Smooth muscle cell (in vitro differentiated cells): ENCODE measurements around the gene ELANE. TPM values are rescaled to one million over a fixed set of nuclear protein-coding genes. Genes with fewer than 3 reads are reported as not detected.
A peak's percentile ranks its signal among the peaks of the same experiment; 100 is the strongest.

Experiments
- DNase-seq: peaks from one replicate; lab custom pipeline; 2025; ENCODE audit not compliant: unreplicated experiment; lab: John Stamatoyannopoulos, UW
- H2AFZ ChIP-seq: fragments of 200-600 bp; sonication (generic); 2 replicates; pipeline ENCODE4 v1.6.0; 2016; ENCODE audit warnings: antibody characterized with exemption, low read depth, mild to moderate bottlenecking
- H3F3A ChIP-seq: fragments of 200-600 bp; sonication (generic); 2 replicates; pipeline ENCODE4 v1.6.0; 2017; ENCODE audit warnings: antibody characterized with exemption, low read depth
- H3K27ac ChIP-seq: fragments of 200-600 bp; sonication (generic); 2 replicates; pipeline ENCODE4 v1.5.1; 2016; ENCODE audit warnings: low read depth, mild to moderate bottlenecking
- H3K27me3 ChIP-seq: fragments of 200-600 bp; sonication (generic); 2 replicates; pipeline ENCODE4 v1.6.1; 2016; ENCODE audit warnings: low read depth, mild to moderate bottlenecking
- H3K36me3 ChIP-seq: fragments of 200-600 bp; sonication (generic); 2 replicates; pipeline ENCODE4 v1.5.1; 2016; ENCODE audit warnings: low read depth
- H3K4me1 ChIP-seq: fragments of 200-600 bp; sonication (generic); 2 replicates; pipeline ENCODE4 v1.5.1; 2016; ENCODE audit warnings: low read depth
- H3K4me2 ChIP-seq: fragments of 200-600 bp; sonication (generic); 2 replicates; pipeline ENCODE4 v1.6.0; 2016; ENCODE audit warnings: mild to moderate bottlenecking
- H3K4me3 ChIP-seq: fragments of 200-600 bp; sonication (generic); 2 replicates; pipeline ENCODE4 v1.5.1; 2016; ENCODE audit warnings: mild to moderate bottlenecking
- H3K79me2 ChIP-seq: fragments of 200-600 bp; sonication (generic); 2 replicates; pipeline ENCODE4 v1.6.0; 2016; ENCODE audit warnings: low read depth, mild to moderate bottlenecking
- H3K9ac ChIP-seq: fragments of 200-600 bp; sonication (generic); 2 replicates; pipeline ENCODE4 v1.6.0; 2016; ENCODE audit warnings: low read depth
- H3K9me3 ChIP-seq: fragments of 200-600 bp; sonication (generic); replicated peaks from 2 replicates; pipeline ENCODE4 v1.5.1; 2016; ENCODE audit warnings: low read depth
- H4K20me1 ChIP-seq: fragments of 200-600 bp; sonication (generic); 2 replicates; pipeline ENCODE4 v1.6.0; 2016; ENCODE audit warnings: low read depth
- WGBS: methylation state at CpG from one replicate; pipeline ENCODE4 v1.1.7; 2016; ENCODE audit warnings: low lambda C conversion rate; 5-methylcytosine and 5-hydroxymethylcytosine counted together
- microRNA counts: library from miRNA; unstranded; fragments of <30 nt; microRNA quantifications from one replicate; lab custom pipeline; 2016
- microRNA-seq: library from miRNA; unstranded; fragments of <30 nt; microRNA quantifications from one replicate; pipeline ENCODE4, GENCODE V29; 2016; ENCODE audit warnings: borderline number of aligned reads
- polyA plus RNA-seq: library from polyadenylated mRNA; unstranded; fragments of >200 nt; fragmentation: Nextera tagmentation; extraction: Ambion mirVana; gene quantifications from 2 replicates; pipeline ENCODE4 v1.2.1, GENCODE V29; 2016
- small RNA-seq: library from RNA; depleted of rRNA; stranded (forward); fragments of <200 nt; gene quantifications from one replicate; pipeline ENCODE3, GENCODE V24; 2014
- total RNA-seq: library from RNA; depleted of rRNA; stranded (reverse); fragments of >200 nt; gene quantifications from 2 replicates; pipeline ENCODE4 v1.2.3, GENCODE V29; 2014
- TF ChIP-seq, protein P1 (sequence below): fragments of 200-600 bp; sonication (generic); IDR thresholded peaks from 2 replicates; pipeline ENCODE4 v1.5.1; 2017; ENCODE audit warnings: borderline replicate concordance, mild to moderate bottlenecking, antibody characterized with exemption; ENCODE audit not compliant: insufficient read depth, poor library complexity, severe bottlenecking

ELANE gene
- total and polyA plus RNA-seq, 2 experiments from 2014 or later, result not detected

DNA sequence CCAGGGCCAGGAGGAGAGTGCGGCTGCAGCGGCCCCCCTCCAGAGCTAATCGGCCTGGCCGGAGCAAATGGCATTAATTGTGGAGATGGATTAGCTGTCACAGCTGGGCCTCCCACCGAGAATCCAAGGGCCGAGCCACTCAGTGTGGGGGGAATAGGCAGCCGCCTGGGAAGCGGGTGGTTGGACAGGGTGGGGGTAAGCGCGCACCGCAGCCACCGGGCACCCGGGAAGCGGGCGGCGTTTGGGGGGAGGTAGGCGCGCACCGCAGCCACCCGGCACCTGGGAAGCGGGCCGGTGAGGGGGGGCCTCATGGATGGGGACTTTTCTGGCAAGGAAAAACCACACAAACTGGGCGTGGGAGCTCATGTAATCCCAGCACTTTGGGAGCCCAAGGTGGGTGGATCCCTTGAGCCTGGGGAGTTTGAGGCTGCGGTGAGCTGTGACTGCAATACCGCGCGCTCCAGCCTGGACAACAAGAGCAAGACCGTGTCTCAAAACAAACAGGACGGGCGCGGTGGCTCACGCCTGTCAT is 51.2 kb downstream of the ELANE start:
- Histone ChIP-seq H3K4me2 (no peak overlapping the region), H3K4me3 (no peak overlapping the region), H3K27ac (no peak overlapping the region), H2AFZ (no peak overlapping the region), H3K79me2 (peaks cover 50% of the 10 kb centered on the region), H4K20me1 (peaks cover 95% of the 10 kb centered on the region), H3K9ac (no peak overlapping the region), H3F3A (no peaks in the 10 kb centered on the region), H3K27me3 (no peaks in the 10 kb centered on the region), H3K9me3 (no peaks in the 10 kb centered on the region), H3K36me3 (no peaks in the 10 kb centered on the region), H3K4me1 (peaks cover 4% of the 10 kb centered on the region)
- WGBS, result 79% methylated on average over 30 of the region's 32 CpGs
- TF ChIP-seq, protein P1, sequence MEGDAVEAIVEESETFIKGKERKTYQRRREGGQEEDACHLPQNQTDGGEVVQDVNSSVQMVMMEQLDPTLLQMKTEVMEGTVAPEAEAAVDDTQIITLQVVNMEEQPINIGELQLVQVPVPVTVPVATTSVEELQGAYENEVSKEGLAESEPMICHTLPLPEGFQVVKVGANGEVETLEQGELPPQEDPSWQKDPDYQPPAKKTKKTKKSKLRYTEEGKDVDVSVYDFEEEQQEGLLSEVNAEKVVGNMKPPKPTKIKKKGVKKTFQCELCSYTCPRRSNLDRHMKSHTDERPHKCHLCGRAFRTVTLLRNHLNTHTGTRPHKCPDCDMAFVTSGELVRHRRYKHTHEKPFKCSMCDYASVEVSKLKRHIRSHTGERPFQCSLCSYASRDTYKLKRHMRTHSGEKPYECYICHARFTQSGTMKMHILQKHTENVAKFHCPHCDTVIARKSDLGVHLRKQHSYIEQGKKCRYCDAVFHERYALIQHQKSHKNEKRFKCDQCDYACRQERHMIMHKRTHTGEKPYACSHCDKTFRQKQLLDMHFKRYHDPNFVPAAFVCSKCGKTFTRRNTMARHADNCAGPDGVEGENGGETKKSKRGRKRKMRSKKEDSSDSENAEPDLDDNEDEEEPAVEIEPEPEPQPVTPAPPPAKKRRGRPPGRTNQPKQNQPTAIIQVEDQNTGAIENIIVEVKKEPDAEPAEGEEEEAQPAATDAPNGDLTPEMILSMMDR, result no peak
- no peak for DNase-seq

DNA sequence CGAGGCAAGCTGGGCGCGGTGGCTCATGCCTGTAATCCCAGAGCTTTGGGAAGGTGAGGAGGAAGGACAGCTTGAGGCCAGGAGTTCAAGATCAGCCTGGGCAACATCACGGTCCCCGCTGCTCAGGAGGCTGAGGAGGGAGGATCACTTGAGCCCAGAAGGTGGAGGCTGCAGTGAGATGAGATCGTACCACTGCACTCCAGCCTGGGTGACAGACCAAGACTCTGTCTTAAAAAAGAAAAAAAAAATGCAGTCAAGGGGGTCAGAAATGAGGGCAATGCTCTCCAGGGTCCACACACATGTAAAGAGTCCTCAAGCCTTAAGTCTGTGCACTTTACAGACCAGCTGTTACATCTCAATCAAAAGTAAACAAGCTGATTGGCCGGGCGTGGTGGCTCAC is 52.4 kb downstream of the ELANE start:
- H3K9me3 ChIP-seq, result no peaks in the 10 kb centered on the region
- DNase-seq, result no peak
- no peak overlapping the region for H3K27ac ChIP-seq
- H3K36me3 ChIP-seq, result no peaks in the 10 kb centered on the region
- peaks cover 61% of the 10 kb centered on the region for H3K79me2 ChIP-seq
- no peaks in the 10 kb centered on the region for H3K27me3 ChIP-seq
- H3F3A ChIP-seq, result no peaks in the 10 kb centered on the region
- H3K4me1 ChIP-seq, result peaks cover 4% of the 10 kb centered on the region
- H4K20me1 ChIP-seq, result peaks cover 96% of the 10 kb centered on the region
- no peak overlapping the region for H2AFZ ChIP-seq
- no peak overlapping the region for H3K4me2 ChIP-seq
- 97% methylated on average over 8 of the region's 8 CpGs for WGBS
- H3K4me3 ChIP-seq, result no peak overlapping the region
- H3K9ac ChIP-seq, result no peak overlapping the region
- TF ChIP-seq, protein P1, result no peak

MicroRNA genes within 50 kb of the gene (microRNA counts, 767-probe panel; counts per million panel counts)
- 183 counts per million for microRNA hsa-miR-3187-3p (lab: Ali Mortazavi, UCI)

Small RNA genes within 50 kb of the gene (microRNA-seq; reads per million reads assigned to microRNA genes)
- gene MIR3187 (34.5 reads per million, percentile 41 among the genes with 10 or more reads in this experiment), gene MIR4745 (4.7 reads per million)

Small RNA genes within 50 kb of the gene (small RNA-seq; reads per million reads assigned to genes)
- gene MIR3187, result not detected
- 0.32 reads per million, percentile 7 among the genes with 10 or more reads in this experiment for gene RNU6-9

Other genes starting within 250 kb of the ELANE start
- gene POLRMT, start 218.8 kb upstream of the ELANE start, total RNA-seq, result 15.2 and 23.8 TPM in 2 replicates
- 65.3 and 74.2 TPM in 2 replicates for gene POLRMT, start 218.8 kb upstream of the ELANE start, polyA plus RNA-seq
- gene FGF22, start 212.4 kb upstream of the ELANE start, total RNA-seq, result not detected in 2 replicates
- gene FGF22, start 212.4 kb upstream of the ELANE start, polyA plus RNA-seq, result 0.18 TPM in 2 replicates
- gene RNF126, start 189.1 kb upstream of the ELANE start, total RNA-seq, result 19.8 and 24.6 TPM in 2 replicates
- 55.7 and 60.4 TPM in 2 replicates for gene RNF126, start 189.1 kb upstream of the ELANE start, polyA plus RNA-seq
- 117 and 132 TPM in 2 replicates for gene FSTL3, start 175.9 kb upstream of the ELANE start, total RNA-seq
- gene FSTL3, start 175.9 kb upstream of the ELANE start, polyA plus RNA-seq, result 153 and 172 TPM in 2 replicates
- gene PRSS57, start 156.9 kb upstream of the ELANE start, total RNA-seq, result not detected in 2 replicates
- not detected in 2 replicates for gene PRSS57, start 156.9 kb upstream of the ELANE start, polyA plus RNA-seq
- gene PALM, start 143.4 kb upstream of the ELANE start, total RNA-seq, result 11.1 and 17.1 TPM in 2 replicates
- gene PALM, start 143.4 kb upstream of the ELANE start, polyA plus RNA-seq, result 16.6 and 21.3 TPM in 2 replicates
- 1.7 and 10.2 TPM in 2 replicates for gene MISP, start 101.2 kb upstream of the ELANE start, total RNA-seq
- gene MISP, start 101.2 kb upstream of the ELANE start, polyA plus RNA-seq, result 1.2 and 8.0 TPM in 2 replicates
- gene PTBP1, start 54.9 kb upstream of the ELANE start, total RNA-seq, result 123 and 167 TPM in 2 replicates
- 226 and 238 TPM in 2 replicates for gene PTBP1, start 54.9 kb upstream of the ELANE start, polyA plus RNA-seq
- 6.5 and 10.7 TPM in 2 replicates for gene PLPPR3, start 30.3 kb upstream of the ELANE start, total RNA-seq
- 13.7 and 14.7 TPM in 2 replicates for gene PLPPR3, start 30.3 kb upstream of the ELANE start, polyA plus RNA-seq
- 0.45 and 8.0 TPM in 2 replicates for gene AZU1, start 24.5 kb upstream of the ELANE start, total RNA-seq
- 0.32 and 2.2 TPM in 2 replicates for gene AZU1, start 24.5 kb upstream of the ELANE start, polyA plus RNA-seq
- not detected in 2 replicates for gene PRTN3, start 11.3 kb upstream of the ELANE start, total RNA-seq
- not detected in 2 replicates for gene PRTN3, start 11.3 kb upstream of the ELANE start, polyA plus RNA-seq
- gene CFD, start 7.4 kb downstream of the ELANE start, total RNA-seq, result not detected in 2 replicates
- 0.34 and 1.9 TPM in 2 replicates for gene CFD, start 7.4 kb downstream of the ELANE start, polyA plus RNA-seq
- gene MED16, start 40.9 kb downstream of the ELANE start, total RNA-seq, result 19.0 and 25.2 TPM in 2 replicates
- gene MED16, start 40.9 kb downstream of the ELANE start, polyA plus RNA-seq, result 86.8 and 87.1 TPM in 2 replicates
- gene RNU6-9, start 41.2 kb downstream of the ELANE start, total RNA-seq, result not detected in 2 replicates
- not detected in 2 replicates for gene RNU6-9, start 41.2 kb downstream of the ELANE start, polyA plus RNA-seq
- gene R3HDM4, start 60.9 kb downstream of the ELANE start, total RNA-seq, result 25.9 and 42.3 TPM in 2 replicates
- 69.4 and 70.5 TPM in 2 replicates for gene R3HDM4, start 60.9 kb downstream of the ELANE start, polyA plus RNA-seq
- gene KISS1R, start 65.0 kb downstream of the ELANE start, total RNA-seq, result 0.27 TPM in 1 of 2 replicates, not detected in the other
- gene KISS1R, start 65.0 kb downstream of the ELANE start, polyA plus RNA-seq, result 0.61 and 1.4 TPM in 2 replicates
- gene ARID3A, start 73.7 kb downstream of the ELANE start, total RNA-seq, result 50.3 TPM in 2 replicates
- 45.7 and 75.2 TPM in 2 replicates for gene ARID3A, start 73.7 kb downstream of the ELANE start, polyA plus RNA-seq
- gene WDR18, start 132.0 kb downstream of the ELANE start, total RNA-seq, result 33.8 and 69.4 TPM in 2 replicates
- 153 and 160 TPM in 2 replicates for gene WDR18, start 132.0 kb downstream of the ELANE start, polyA plus RNA-seq
- gene GRIN3B, start 148.1 kb downstream of the ELANE start, total RNA-seq, result 1.2 and 12.6 TPM in 2 replicates
- gene GRIN3B, start 148.1 kb downstream of the ELANE start, polyA plus RNA-seq, result 1.2 and 3.6 TPM in 2 replicates
- gene TMEM259, start 168.8 kb downstream of the ELANE start, total RNA-seq, result 112 and 133 TPM in 2 replicates
- 232 and 301 TPM in 2 replicates for gene TMEM259, start 168.8 kb downstream of the ELANE start, polyA plus RNA-seq
- not detected in 2 replicates for gene RNU6-2, start 169.2 kb downstream of the ELANE start, total RNA-seq
- gene RNU6-2, start 169.2 kb downstream of the ELANE start, polyA plus RNA-seq, result not detected in 2 replicates
- 150 and 155 TPM in 2 replicates for gene CNN2, start 174.3 kb downstream of the ELANE start, total RNA-seq
- gene CNN2, start 174.3 kb downstream of the ELANE start, polyA plus RNA-seq, result 392 and 404 TPM in 2 replicates
- 4.1 and 5.0 TPM in 2 replicates for gene ABCA7, start 187.8 kb downstream of the ELANE start, total RNA-seq
- gene ABCA7, start 187.8 kb downstream of the ELANE start, polyA plus RNA-seq, result 11.8 and 26.5 TPM in 2 replicates
- gene ARHGAP45, start 214.9 kb downstream of the ELANE start, total RNA-seq, result 4.4 and 8.7 TPM in 2 replicates
- gene ARHGAP45, start 214.9 kb downstream of the ELANE start, polyA plus RNA-seq, result 8.0 and 13.9 TPM in 2 replicates
- gene POLR2E, start 243.1 kb downstream of the ELANE start, total RNA-seq, result 99.1 and 114 TPM in 2 replicates
- gene POLR2E, start 243.1 kb downstream of the ELANE start, polyA plus RNA-seq, result 235 and 260 TPM in 2 replicates